ENCODE results near the gene SDF4. TPM values are rescaled to one million over a fixed set of nuclear protein-coding genes. Genes with fewer than 3 reads are reported as not detected.

SDF4 gene
- total RNA-seq, 1 experiment from 2014 or later, result 128 TPM

DNA sequence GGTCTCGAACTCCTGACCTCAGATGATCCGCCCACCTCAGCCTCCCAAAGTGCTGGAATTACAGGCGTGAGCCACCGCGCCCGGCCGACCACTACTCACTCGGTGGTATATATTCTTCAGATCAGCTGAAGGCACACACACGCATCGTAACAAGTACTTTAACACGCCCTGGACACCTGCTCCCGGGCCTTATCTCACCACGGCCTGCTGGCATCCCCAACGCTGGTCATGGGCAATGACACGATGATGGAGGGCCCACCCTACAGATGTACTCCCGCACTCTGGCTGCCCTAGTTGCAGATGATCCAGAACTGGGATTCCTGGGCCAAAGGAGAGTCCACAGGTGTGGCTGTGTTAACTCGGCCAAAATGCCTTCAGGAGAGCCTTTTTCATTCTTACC is 30.3 kb upstream of the SDF4 start:
- TF ChIP-seq, protein P1, sequence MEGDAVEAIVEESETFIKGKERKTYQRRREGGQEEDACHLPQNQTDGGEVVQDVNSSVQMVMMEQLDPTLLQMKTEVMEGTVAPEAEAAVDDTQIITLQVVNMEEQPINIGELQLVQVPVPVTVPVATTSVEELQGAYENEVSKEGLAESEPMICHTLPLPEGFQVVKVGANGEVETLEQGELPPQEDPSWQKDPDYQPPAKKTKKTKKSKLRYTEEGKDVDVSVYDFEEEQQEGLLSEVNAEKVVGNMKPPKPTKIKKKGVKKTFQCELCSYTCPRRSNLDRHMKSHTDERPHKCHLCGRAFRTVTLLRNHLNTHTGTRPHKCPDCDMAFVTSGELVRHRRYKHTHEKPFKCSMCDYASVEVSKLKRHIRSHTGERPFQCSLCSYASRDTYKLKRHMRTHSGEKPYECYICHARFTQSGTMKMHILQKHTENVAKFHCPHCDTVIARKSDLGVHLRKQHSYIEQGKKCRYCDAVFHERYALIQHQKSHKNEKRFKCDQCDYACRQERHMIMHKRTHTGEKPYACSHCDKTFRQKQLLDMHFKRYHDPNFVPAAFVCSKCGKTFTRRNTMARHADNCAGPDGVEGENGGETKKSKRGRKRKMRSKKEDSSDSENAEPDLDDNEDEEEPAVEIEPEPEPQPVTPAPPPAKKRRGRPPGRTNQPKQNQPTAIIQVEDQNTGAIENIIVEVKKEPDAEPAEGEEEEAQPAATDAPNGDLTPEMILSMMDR (IDR thresholded peaks at IDR 0.05; ENCODE audit: unreplicated experiment), result no peak
- Mint-ChIP-seq H3K27me3 (ENCODE audit: unreplicated experiment) (no peaks in the 10 kb centered on the region), H3K27ac (ENCODE audit: unreplicated experiment) (no peak overlapping the region), H3K9me3 (ENCODE audit: low read depth, unreplicated experiment) (no peaks in the 10 kb centered on the region), H3K4me1 (ENCODE audit: low read depth, unreplicated experiment) (no peaks in the 10 kb centered on the region), H3K4me3 (ENCODE audit: low read depth, unreplicated experiment) (no peak overlapping the region), H3K36me3 (ENCODE audit: insufficient read depth, unreplicated experiment) (peaks cover 40% of the 10 kb centered on the region)
- DNase-seq, result no peak
- intact Hi-C loops (cut with micrococcal nuclease; ENCODE audit: unreplicated experiment), result no loop called here
- CTCF ChIA-PET, result no interaction called here
- BruUV-seq (replicated peaks), result no TSS peak

DNA sequence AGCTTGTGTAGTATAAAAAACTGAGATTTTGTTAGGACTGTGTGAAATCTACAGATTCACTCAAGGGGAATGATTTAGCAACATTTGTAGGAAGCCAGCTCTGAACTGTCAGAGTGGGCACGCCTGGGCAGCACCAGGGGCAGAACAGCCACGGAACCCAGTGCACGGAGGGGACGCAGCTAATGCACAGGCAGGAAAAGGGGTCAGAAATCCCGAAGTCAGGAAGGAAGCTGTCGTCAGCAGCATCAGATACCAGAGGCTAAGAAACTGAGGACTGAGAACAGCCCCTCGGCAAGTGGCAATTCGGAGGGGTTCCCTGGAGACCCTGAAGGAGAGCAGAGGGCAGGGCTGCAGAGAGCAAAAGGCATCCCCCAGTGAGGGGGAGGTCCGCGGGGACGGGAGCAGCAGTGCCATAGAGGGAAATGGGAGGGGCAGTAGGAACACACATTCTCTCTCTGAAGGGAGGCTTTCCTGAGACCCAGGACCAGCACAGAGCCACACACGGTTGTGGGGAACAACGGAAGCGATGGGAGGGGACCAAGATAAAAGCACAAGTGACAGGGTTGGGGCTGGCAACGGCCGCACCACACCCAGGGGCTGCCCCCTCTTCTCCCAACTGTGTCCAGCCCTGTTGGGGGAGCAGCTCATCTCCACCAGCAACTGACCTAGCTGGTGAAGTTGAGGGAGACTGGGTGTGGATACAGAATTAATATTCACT is 29.2 kb upstream of the SDF4 start:
- Mint-ChIP-seq H3K27ac (ENCODE audit: unreplicated experiment) (no peak overlapping the region), H3K36me3 (ENCODE audit: insufficient read depth, unreplicated experiment) (peaks cover 40% of the 10 kb centered on the region), H3K4me3 (ENCODE audit: low read depth, unreplicated experiment) (no peak overlapping the region), H3K27me3 (ENCODE audit: unreplicated experiment) (no peaks in the 10 kb centered on the region), H3K4me1 (ENCODE audit: low read depth, unreplicated experiment) (no peaks in the 10 kb centered on the region), H3K9me3 (ENCODE audit: low read depth, unreplicated experiment) (no peaks in the 10 kb centered on the region)
- CTCF ChIA-PET, result interaction anchor here (0.7 kb wide), 1 partner anchor 144 kb away, joined by 3 read pairs; no protein-coding TSS in a partner anchor
- no TSS peak for BruUV-seq (replicated peaks)
- no peak for DNase-seq
- TF ChIP-seq, protein P1 (IDR thresholded peaks at IDR 0.05; ENCODE audit: unreplicated experiment), result no peak
- intact Hi-C loops (cut with micrococcal nuclease; ENCODE audit: unreplicated experiment), result no loop called here

DNA sequence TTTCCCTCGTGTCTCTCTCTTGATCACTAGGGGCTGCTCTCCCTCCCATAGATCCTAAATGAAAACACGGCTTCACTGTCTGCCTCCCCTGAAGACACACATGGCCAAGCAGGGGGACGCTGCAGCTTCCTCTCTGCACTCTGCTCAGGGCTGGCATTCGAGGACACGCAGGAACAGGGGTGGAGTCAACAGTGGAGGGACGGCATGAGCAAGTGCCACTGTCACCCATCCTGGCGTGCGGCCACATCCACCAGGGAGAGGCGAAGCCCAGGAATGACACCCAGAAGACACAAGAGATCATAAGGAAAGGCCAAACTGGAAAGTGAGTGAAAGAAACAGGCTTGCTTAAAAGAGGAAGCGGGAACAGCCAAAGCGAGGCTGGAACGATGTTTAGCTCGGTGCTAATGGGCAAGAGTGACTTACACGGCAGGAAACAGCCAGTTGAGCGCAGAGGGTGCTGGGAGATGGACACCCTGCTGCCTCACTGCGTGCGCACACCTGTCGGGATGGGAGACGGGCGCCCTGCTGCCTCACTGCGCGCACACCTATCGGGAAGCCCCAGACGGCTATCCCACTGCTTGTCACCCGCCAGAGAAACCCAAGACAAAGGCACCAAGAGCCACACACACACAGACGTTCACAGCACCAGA is 28.3 kb upstream of the SDF4 start:
- H3K4me3 Mint-ChIP-seq (ENCODE audit: low read depth, unreplicated experiment), result no peak overlapping the region
- TF ChIP-seq, protein P1 (IDR thresholded peaks at IDR 0.05; ENCODE audit: unreplicated experiment), result no peak
- H3K9me3 Mint-ChIP-seq (ENCODE audit: low read depth, unreplicated experiment), result no peaks in the 10 kb centered on the region
- no peaks in the 10 kb centered on the region for H3K27me3 Mint-ChIP-seq (ENCODE audit: unreplicated experiment)
- intact Hi-C loops (cut with micrococcal nuclease; ENCODE audit: unreplicated experiment), result no loop called here
- H3K27ac Mint-ChIP-seq (ENCODE audit: unreplicated experiment), result no peak overlapping the region
- BruUV-seq (replicated peaks), result no TSS peak
- no peak for DNase-seq
- peaks cover 46% of the 10 kb centered on the region for H3K36me3 Mint-ChIP-seq (ENCODE audit: insufficient read depth, unreplicated experiment)
- H3K4me1 Mint-ChIP-seq (ENCODE audit: low read depth, unreplicated experiment), result no peaks in the 10 kb centered on the region
- CTCF ChIA-PET, result no interaction called here

DNA sequence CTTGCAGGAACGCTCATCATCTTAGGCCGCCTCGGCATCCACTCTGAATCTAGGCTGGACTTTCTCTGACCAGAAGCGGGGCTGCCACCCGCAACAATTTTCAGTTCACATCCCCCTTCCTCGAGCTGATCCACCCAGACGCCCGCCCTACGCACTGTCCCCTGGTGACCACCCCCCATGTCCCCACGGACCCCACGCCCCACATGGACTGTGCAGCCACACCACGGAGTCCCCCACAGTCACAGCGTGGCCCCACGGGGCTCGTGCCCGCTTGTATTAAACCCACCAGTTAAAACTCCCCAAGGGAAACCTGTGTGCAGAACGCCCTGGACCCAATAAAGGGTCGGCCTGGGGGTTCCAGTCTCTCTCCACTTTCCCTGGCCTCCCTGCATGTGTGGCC is 27.7 kb upstream of the SDF4 start:
- Mint-ChIP-seq H3K27me3 (ENCODE audit: unreplicated experiment) (no peaks in the 10 kb centered on the region), H3K27ac (ENCODE audit: unreplicated experiment) (no peak overlapping the region), H3K9me3 (ENCODE audit: low read depth, unreplicated experiment) (no peaks in the 10 kb centered on the region), H3K4me3 (ENCODE audit: low read depth, unreplicated experiment) (no peak overlapping the region), H3K36me3 (ENCODE audit: insufficient read depth, unreplicated experiment) (peaks cover 50% of the 10 kb centered on the region), H3K4me1 (ENCODE audit: low read depth, unreplicated experiment) (no peaks in the 10 kb centered on the region)
- no peak for DNase-seq
- no TSS peak for BruUV-seq (replicated peaks)
- CTCF ChIA-PET, result no interaction called here
- intact Hi-C loops (cut with micrococcal nuclease; ENCODE audit: unreplicated experiment), result no loop called here
- TF ChIP-seq, protein P1 (IDR thresholded peaks at IDR 0.05; ENCODE audit: unreplicated experiment), result no peak
